Measurements from ENCODE around the gene BCAP29.

Gene BCAP29

DNA sequence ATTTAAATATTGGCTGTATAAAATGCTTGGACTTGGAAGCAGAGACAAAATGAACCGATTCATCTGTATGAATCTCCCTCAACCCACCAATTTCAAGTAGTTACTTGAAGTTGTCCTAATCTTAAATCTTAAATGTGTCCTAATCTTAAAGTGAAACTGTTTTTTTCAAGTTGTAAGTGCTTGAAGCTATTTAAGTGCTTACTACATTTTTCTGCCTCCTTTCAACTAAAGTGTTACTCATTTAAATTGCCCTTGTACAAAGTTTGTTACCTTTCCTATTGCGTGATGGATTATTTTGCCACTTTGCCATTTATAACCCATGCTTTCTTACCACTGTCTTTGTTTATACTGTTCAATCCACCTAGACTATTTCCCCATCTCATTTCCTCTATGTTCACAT lies 2.8 kb downstream of the BCAP29 start:
- DNase-seq: no peak

DNA sequence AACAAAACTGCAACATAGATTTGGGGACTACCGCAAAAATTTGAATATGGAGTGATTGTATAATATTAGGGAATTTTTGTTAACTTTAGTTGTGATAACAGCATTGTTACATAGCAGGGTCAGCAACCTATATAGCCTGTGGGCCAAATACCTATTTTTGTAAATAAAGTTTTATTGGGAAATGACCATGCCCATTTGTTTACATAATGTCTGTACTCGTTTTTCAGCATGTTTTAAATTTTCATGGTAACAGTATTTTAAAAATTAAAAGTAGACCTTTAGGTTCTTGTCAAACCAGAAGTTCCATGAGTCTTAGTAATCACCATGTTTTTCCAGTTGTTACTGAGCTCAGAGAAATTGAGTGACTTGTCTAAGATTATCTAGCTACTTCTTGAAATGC lies 4.7 kb downstream of the BCAP29 start:
- no peak for DNase-seq

DNA sequence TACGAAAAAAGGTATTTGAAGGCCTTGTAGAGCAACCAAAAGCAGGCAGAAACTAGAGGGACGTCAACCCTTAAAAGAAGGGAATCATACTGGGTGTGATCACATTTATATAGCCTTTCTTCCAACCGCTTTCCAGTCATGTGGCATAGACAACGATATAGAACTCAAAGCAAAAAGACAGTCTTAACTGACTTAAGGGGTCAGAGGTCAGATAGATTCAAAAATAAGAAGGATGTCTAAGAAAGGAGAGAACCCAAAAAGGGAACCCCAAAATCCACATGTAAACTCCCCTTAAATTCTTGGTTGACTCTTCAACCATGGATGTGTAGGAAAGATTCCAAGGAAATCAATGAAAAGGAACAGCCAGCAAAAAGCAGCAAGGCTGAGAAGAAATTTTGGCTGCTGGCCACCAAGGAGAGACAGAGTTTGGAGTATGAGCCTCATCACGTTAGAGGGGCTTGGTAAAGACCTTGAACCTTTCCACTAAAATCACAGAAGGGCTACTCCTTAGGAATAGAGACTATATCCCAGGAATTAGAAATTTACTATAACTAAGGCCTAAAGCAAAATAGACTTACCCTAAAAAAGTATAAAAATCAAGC lies 8.6 kb downstream of the BCAP29 start:
- DNase-seq: no peak

DNA sequence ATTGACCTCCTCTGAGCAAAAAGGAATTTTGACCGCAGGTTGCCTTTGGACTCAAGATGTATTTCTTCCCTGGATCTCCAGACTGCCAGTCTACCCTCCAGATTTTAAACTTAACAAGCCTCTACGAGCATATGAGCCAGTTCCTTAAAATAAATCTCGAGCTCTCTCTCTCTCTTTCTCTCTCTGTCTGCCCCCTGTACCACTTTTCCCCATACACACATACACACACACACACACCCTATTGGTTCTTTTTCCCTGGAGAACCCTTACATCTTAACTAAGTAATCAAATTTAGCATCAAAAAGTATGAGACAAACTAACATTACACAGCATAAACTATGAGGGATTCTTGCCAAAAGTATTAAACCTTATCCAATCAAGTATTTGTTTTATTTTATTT lies 11.4 kb downstream of the BCAP29 start:
- DNase-seq: no peak

DNA sequence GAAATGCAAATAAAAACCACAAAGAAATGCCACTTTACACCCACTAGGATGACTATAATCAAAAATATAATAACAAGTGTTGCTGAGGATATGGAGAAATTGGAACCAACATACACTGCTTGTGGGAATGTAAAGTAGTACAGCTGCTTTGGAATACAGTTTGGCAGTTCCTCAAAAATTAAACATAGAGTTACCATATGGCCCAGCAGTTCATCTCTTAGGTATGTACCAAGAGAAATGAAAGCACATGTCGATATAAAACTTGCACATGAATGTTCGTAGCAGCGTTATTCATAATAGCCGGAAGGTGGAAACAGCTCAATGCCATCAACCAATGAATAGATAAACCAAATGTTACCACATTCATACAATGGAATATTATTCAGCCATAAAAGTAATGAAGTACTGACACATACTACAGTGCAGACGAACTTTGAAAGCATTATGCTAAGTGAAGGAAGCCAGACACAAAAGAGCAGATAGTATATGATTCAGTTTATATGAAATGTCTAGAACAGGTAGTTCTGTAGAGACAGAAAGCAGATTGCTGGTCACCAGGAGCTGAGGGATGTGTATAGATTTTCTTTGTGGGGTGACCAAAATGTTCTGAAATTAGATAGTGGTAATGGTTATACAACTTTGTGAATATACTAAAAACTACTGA lies 12.4 kb downstream of the BCAP29 start:
- no peak for DNase-seq

DNA sequence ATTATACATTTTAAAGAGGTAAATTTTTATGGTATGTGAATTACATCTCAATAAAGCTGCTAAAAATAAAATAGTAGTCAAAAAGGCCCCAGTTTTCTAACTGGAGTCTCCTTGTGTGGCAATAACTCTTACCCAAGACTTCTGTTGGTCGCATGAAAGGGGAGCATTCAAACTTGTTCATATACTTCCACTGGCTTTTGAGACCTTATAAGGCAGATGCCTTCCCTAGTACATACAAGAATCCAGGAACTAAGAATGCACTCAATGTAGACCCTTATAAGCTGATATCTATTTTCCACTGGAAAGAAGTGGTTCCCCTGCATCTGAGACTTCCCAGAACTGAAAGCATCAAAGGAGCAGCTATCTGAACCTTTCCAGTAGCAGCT lies 13.0 kb downstream of the BCAP29 start:
- DNase-seq: no peak

DNA sequence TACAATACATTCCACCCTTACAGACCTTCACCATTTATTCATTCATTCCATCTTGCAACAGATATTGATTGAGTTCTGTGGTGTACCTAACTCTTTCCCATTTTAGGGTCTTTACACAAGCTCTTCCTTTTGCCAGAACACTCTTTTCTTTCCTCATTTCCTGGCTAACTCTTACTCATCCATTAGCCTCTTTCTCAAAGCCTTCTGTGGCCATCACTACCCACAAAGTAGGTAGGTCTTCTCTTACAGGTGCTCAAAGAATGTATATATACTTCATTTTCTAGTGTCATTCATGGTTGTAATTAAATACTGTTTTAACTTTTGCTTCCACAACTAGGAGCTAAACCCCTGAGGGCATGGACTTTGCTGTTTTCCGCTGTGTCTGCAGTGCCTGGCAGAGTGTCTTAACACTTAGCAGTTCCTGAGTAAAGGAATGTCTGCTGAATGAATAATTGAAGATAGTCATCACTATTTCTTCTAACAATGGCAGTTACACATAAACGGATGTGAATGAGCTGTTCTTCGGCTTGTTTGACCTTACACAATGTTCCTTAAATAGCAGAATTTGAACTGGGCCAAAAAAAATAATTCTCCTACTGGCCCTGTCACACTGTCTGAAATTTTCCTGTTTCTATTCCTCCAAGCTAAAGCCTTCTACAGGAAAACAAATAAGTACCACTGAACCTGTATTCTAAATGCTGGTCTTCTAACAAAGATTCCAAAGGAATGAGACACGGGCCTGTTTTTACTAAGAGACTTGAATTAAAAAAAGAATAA lies 15.1 kb downstream of the BCAP29 start:
- no peak for DNase-seq

DNA sequence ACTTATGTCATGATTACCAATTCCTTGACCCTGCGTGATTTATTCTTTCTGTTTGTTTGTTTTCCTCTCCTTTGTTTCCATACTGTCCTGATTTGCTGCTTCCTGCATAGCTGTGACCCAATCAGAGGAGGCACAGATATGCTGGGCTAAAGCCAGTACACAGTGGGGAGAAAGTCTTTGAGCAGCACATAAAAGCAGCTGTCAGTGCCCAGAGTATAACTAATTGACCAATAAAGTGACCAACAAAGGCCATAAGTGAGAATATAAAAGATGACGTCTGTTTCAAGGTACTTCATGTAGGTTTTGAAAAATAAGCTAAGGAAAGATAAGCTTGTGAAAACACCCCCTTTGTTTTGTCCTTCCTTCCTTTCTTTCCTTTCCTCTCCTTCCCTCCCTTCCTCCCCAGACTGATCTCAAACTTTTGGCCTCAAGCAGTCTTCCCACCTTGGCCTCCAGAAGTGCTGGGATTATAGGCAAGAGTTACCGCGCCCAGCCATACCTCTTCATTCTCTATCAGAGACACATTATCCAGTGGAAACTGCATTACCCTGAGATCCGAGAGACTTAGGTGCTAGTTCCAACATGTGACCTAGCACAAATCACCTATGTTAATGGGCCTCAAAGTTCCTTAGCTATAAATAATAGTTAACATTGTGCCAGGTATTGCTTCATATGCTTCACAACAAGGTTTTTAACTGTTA lies 17.0 kb downstream of the BCAP29 start:
- DNase-seq: no peak

DNA sequence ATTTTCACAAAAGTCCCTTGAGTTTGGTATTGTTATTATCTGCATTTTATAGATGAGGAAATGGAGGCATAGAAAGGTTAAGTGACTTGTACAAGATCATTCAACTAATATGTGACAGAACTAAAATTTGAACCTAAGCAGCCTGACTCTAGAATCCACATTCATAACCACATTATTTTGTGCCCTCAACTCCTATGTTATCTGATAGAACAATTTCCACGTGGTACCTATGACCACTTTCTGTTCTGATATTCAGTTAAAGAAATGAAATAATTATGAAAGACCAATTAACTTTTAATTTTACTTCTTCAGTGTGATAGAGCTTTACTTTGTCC lies 17.5 kb downstream of the BCAP29 start:
- no peak for DNase-seq

DNA sequence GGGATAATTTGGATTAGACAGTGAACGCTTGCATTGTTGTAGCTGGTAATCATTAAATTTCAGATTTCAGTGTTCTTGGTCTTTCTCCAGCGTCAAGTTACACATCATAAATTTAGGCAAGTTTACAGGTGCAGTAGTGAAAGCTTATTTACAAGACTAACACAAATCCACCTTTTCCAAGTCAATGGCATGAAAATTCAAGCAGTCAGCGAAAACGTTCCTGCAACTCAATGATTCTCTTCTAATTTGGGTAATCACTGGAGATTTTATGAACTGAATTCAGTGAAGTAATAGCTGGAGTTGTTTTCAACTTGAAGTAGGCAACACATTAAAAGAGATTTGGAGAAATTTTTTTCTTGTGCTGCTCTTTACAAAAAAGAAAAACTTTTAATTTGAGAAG lies 17.9 kb downstream of the BCAP29 start:
- no peak for DNase-seq

DNA sequence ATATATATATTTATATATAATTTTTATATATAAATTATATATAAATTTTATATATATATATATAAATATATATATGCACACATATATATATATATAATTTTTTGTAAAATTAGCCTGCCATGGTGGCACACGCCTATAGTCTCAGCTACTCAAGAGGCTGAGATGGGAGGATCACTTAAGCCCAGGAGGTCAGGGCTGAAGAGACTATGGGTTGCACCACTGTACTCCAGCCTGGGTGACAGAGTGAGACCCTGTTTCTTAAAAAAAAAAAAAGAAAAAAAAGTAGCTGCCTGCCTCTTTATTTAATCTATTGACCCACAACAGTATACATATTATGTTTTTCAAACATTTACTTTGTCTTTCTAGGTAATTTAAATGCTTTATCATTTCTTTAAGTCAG lies 19.2 kb downstream of the BCAP29 start:
- no peak for DNase-seq

DNA sequence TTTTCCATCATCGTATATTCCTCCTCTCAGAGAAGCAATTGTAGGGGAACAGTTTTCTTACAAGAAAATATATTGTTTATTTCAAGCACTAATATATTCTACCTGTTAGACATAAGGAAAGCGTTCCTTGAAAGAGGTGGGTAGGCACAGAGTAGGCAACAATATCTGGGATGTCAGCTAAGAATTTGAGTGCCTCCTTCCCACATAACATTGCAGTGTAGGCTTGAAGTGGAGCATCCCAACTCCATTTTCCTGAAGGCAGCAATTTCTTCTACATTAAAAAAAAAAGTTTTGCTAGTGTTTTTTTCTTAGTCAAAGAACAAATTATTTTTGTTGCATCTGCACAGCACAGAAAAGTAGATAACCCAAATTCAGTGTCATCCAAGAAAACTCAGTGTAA lies 20.8 kb downstream of the BCAP29 start:
- no peak for DNase-seq

DNA sequence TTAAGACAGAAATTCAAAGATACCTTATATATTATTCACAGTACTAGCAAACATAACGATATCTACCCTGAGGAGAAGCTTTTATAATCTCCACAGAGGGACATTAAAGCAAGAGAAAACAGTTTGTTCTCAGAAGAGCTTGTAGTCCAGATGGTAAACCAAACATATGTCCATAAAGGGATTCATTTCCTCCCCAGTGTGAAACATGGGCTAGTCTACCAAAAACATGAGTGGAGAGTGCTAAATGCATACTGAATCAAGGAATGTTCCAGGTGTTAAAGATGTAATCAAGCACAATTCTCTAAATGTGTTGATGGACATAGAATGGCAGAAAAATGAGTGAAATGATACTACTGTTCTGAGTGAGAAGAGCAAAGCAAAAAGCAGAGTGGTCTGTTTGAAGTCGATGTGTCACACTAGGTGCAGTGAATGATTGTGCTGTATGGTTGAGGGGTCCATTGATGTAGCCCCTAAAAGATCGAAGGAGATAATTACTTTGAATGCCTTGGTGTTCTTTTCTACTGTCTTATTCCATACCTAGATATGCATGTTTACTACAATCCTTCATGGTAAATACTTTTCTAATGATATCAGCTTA lies 25.3 kb downstream of the BCAP29 start:
- no peak for DNase-seq

DNA sequence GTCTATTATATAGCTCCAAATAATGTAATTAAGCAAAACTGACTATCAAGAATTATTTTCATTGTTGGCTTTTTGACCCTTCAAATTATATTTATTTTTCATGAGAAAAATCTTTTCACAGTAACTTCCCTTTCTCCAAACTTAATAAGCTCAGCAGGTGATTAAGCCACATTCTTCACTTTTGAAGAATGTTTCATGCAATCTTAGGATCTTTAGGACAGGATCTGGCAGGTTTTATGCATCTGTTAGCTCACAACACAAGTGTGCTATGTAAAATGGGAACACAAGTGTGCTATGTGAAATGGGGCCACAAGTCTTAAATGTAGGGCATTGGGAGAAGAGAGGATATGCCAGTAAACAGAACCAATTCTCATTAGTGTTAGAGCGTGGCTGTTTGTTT lies 26.3 kb downstream of the BCAP29 start:
- DNase-seq: no peak

DNA sequence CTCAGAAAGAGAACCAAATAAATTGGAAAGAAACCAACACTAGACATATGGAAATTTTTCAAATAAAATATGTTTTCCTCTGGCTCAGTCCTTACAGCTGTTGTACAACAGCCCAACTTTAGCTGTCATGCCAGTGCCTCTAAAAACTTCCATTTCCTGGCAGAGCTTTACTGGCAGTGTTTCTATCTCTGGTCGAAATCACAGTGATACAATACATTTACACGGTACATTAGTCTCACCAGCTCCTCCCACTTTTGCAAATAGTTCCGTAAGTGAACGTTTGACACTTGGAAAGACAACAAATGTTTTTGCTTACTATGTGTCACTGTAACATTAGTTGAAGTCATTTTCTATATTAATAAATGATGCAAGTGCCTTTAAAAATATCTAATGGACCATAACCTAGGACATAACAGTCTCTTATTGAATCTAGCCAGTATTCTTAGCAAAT lies 29.8 kb downstream of the BCAP29 start:
- DNase-seq: no peak

DNA sequence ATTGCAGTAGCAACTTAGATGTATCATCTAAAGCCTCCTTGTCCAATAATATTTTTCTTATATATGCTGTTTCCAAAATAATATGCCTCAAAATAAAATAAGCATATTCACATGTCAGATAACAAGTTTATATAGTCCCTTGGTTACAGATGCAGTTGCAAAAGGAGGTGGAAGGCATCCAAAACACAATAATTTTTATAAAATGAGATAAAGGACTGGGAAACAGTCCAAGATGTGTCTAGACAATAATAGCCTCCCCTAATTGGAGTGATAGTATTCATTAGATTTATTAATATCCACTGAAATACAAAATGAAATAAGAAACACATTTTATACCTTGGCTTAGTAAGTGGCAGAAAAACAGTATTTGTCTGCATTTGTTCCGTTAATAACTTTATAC lies 30.3 kb downstream of the BCAP29 start:
- DNase-seq: no peak

DNA sequence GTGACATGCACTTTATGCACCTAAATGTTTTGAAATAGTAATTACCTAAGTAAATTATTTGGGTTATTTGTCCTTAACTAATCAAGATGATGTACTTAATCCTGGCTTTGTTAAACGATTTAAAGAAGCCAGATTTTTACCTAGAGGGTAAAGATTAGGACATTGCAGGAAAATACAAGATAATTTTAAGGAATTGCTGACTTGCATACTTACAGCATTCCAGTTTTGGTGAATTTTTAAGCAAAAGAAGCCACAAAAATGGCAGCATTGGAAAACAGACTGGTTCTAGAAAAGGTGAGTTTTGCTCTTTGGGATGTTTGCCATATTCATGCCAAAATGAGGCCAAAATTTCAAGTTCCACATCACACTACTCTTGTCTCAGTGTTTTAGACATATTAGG lies 33.4 kb downstream of the BCAP29 start:
- DNase-seq: no peak

DNA sequence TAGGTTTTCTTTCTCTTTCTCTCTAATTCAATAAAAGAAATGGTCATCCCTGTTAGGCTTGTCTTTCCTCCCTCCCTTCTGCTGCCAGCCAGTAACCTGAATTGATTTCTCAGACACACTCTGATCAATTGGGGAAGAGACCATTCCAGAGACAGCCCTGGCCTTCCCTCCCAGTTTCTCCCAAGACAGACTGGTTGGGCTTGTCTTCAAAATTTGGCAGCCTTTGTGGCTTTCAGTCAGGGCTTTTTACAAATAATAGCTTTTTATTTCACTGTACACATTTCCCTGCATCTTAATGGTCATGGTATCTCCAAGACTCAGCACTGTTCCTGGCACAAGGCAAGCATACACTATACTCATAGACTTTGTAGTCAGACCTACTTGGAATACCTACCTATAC lies 33.9 kb downstream of the BCAP29 start:
- DNase-seq: no peak

DNA sequence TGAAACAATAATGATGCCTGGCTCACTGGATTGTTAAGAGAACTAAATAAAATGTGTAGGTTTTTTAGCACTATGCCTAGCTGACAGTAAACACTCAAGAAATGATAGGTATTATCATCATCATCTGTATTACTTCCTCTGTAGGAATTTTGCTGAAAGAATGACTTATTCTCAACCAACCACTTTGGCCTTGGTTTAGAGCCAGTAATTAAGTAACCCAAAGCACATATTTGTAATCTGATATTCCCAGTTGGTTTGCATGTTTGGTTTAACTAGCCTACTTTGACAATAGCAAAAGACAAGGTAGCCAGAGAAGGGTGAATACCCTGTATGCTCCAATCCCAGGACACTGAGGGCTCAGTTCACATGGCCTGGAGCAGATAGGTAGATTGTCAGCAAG lies 34.4 kb downstream of the BCAP29 start:
- DNase-seq: no peak

DNA sequence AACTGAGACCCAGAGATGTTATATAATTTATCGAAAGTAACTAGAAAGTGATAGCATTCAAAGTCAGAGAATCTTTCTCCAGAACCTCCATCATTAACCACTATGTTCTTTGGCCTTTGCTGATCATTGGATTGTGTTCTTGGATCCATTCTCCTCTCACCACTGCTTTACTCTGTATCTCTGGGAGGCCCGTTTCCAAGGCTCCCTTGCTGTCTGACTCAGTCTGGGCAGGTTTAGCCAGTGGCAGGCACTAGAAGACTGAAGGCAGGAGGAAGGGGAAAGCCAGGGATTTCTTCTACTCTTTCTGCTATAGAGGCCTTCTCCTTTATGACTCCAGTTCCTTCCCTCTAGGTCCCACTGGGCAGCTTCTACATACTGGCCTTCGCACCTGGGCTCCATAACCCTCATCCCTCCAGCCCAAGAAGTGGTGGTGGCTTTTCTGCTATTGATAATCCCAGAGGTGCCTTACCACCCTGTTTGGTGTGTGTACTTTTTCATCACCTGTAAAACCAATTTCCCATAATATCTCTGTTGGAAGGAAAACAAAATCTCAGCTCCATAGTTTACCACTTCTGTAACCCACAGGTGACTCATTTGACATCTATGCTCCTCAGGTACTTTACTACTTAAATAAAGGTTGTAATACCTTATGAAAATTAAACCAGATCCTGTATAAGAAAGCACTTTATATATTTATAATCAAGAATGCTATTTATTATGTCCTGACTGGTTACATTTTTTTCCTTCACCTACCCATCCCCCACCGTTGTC lies 36.0 kb downstream of the BCAP29 start:
- DNase-seq: no peak

DNA sequence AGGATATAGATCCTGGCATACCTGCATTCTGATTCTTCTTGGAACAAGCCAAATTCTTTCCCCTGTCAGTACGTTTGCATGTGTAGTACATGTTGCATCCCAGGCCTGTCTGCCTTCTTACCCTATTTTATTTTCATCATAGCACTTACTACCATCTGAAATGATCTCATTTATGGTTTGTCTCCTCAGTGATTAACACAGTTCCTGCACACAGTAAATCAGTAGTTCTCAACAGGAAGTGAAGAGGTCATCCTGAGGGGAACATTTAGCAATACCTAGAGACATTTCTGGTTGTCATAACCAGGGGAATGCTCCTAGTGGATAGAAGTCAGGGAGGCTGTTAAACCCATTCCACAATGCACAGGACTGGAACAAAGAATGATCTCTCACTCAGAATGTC lies 42.4 kb downstream of the BCAP29 start:
- DNase-seq: no peak

DNA sequence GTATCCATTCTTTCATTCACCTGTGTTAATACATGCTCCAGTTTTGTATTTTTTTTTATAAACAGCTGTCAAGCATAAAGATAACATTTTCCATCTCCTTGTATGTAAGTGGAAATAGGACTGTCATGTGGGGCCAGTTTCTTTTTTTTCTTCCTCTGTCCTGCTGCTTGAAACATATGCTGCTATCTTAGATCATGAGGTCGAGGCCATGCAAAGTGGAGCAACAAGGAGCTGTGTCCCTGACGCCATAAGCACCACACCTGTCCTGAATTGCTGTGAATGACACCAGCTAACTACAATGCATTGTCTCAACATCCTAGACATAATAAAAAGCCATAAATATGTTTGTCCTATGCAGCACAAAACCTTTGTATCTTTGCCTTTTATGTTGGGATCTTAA lies 42.8 kb downstream of the BCAP29 start:
- no peak for DNase-seq

DNA sequence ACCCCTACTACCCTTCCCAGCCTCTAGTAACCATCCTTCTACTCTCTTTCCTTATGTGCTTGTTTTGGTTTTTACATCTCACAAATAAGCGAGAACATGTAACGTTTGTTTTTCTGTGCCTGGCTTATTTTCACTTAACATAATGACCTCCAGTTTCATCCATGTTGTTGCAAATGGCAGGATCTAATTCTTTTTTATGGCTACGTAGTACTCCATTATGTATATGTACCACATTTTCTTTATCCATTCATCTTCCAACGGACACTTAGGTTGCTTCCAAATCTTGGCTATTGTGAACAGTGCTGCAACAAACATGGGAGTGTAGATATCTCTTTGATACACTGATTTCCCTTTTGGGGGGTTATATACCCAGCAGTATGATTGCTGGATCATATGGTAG lies 47.0 kb downstream of the BCAP29 start:
- DNase-seq: no peak
